ENCODE data around the gene RIC1.
"Not testable (repeated sequence)": the region's sequence is repeated elsewhere in the genome, so short reads cannot be mapped to it uniquely, and the experiment has no call there.

The RIC1 gene

DNA sequence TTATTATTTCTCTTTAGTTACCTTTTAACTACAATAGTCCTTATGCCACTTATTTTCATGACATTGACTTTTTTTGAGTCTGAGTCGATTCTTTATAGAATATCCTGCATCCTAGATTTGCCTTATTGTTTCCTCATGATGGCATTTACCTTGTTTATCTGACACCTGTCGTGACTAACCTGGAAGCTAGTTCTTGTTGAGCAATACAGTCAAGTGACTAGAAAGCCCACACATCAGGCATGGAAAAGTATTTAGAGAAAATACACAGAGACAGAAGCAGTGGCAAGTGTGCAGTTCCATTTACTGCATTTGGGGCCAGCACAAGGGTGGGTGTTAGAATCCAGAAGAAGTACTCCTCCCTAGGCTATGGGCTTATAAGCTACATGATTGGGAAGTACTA lies 106.2 kb downstream of the RIC1 start:
- FAIRE-seq: no peak

DNA sequence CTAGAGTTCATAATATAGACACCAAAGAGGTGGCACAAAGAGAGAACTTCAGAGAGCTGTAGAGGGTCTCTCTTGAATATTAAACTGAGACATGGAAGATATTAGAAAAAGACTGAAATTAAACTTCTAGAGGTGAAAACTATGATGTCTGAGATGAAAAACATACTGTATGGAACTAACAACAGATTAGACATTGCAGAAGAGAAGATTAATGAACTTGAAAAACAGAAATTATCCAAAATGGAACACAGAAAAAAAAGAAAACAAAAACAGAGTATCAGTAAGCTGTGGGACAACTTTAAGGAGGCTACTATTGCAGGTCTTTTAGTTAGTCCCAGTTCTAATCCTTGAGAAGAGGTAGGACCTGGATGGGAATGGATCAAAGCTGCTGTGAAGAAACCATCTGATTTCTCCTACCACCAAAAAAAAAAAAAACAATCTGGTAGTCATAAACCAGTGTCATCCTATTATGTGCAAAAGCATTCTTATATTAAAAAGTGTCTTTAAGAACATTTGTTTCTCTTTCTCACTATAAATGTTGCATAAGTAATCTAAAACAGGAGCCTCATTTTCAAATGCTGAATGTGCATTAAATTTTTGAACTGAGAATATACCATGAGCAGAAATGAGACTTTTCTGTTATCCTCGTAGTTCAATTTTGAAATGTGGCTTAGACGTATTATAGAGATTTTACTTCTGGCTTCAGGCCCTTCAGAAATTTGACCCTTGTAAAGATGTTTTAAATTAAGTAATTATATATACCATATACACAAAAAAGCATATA lies 107.8 kb downstream of the RIC1 start:
- FAIRE-seq: no peak

DNA sequence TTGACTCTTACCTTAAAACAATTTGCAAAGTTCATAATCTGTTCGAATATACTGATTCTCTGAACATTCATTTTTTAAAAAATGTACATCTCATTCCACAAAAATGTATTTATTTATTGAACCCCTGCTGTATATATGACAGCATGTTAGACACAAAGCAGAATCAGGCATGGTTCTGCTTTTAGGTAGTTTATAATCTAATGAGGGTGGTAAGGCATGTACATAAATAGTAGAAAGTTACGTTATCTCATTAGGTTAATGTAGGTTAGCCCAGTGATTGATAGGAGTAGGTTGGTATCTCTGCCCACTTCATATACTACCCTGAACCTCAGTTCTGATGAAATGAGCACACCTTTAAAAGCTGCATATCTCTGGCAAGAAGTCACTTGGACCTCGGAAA lies 114.2 kb downstream of the RIC1 start:
- FAIRE-seq: no peak

DNA sequence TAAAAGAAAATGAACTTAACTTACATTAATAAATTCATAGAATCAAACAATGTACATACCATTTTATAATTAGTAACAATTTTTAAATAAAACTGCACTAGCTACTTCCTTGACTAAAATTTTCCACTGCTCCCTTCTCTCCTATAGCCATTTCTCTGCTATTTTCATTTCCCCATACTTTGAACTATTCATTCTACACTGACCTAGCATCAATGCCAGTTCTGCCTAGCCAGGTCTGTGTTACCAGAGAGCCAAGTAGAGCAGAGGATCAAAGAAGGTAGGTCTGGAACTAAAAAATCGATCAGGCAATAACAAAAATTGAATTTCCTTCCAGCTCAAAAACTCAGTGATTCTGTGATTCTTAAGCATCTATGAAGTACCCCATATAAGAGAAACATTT lies 119.5 kb downstream of the RIC1 start:
- no peak for FAIRE-seq

DNA sequence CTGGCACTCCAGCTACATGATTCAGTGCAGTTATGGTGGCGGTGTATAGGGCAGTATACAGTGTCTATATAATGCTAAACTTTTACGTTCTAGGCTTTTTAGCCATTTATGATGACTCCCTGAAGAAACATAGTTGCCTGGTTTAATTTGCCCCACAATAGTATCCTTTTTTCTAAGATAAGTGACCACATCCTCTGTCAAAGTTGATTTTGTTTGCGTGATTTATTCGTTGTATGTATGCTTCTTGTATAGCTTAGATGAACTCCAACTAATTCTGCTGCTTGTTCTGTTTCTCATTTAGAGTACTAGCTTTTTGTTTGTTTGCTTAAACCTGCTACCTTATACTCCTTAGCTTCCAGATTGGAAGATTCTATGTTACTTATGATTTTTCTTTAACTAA lies 120.4 kb downstream of the RIC1 start:
- FAIRE-seq: no peak

DNA sequence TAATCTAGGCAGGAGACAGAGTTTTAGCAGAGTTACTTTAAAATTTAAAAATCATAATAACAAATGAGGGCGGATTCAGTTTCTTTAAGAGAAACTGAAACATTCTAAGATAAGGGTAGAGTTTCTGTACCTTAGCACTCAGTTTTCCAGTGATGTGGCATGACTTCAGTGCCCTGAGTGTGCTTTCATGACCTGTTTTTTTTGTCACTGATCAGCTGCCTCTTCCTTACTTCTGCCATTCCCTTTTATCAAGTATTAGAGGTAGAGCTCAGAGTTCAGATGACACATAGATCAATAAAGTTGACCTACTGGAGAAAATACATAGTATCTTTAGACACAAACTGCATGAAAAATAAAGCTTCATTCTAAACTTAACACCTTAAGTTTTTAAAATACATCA lies 121.7 kb downstream of the RIC1 start:
- FAIRE-seq: no peak

DNA sequence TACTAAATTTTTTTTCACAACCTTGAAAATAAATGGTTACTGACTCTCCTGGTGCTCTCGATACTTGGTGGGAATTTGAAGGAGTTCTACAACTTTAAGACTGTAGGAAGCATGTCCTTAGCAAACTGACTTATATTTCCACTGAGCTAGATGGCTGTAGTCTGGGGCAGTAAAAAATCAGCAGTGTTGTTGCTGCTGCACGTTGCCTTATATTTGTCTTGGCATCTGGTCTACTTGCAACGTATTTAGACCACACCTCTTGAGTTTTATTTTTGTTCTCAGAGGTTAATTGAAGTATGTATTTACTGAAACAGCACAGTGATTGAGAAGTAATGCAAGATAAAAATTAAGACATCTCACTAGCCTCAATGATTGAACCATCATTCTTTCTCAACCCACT lies 127.7 kb downstream of the RIC1 start:
- FAIRE-seq: no peak

DNA sequence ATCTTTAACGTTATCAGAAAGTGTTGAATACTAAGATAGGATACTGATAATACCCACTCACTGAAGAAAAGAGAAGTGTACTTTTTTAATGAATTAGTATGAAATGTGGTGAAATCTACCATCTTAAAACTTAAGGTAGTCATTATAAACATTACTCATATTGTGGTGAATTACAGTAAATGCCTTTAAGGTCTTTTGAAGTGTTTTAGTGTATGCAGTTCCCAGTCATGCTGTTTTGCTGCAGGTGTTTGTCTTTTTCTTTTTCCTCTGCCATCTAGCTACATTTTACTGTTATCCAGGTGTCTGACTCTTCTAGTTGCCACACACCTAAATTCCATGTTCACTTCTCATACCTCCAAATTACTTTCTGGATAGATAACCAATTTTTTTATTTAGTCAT lies 131.4 kb downstream of the RIC1 start:
- FAIRE-seq: no peak

DNA sequence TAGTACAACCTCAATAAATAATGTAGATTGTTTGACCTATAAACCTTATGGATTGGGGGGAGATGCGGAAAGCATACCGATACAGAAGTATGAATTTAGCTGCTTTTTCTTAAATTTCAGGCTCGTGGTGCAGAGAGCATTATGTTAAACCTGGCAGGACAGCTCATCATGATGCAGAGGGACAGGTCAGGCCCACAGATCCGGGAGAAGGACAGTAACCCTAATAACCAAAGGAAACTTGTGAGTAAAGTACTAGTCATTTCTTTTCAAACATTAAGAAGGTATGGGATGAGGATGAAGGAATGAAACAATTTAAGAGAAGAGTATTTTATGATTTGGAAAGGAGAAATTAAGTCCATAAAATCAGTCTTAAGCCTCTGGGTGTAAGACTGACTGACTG lies 133.5 kb downstream of the RIC1 start:
- no peak for FAIRE-seq

DNA sequence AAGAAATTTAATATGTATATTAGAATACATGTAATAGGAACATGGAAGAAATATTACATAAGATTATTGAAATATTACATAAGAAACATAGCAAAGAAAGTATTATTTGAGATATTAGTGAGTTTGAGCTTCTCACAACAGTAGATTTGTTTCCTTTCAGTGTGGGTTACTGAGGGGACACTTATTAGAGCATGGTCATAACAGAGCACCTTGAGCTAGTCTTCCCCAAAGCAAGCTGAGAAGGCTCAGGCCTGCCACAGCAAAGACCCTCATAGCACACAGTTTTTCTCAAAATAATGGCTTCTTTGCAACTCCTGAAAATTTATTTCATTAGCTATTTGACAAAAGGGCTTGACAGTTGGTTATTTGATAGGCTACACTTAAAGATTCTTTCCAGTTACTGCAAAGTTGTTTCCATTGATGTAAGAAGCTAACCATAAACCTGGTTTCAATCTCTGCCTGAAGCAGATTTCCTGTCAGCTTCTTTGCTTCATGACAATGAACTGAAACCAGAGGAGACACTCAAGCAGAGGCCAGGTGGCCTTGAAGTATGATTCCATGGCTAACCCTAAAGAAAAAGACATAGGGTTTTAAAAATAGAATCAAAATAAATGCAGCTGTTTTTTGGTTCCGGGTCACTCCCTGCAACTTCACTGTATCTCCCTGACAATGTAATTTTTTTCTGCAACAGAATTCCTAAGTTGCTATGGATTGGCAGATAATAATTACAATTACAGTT lies 135.4 kb downstream of the RIC1 start:
- FAIRE-seq: no peak

DNA sequence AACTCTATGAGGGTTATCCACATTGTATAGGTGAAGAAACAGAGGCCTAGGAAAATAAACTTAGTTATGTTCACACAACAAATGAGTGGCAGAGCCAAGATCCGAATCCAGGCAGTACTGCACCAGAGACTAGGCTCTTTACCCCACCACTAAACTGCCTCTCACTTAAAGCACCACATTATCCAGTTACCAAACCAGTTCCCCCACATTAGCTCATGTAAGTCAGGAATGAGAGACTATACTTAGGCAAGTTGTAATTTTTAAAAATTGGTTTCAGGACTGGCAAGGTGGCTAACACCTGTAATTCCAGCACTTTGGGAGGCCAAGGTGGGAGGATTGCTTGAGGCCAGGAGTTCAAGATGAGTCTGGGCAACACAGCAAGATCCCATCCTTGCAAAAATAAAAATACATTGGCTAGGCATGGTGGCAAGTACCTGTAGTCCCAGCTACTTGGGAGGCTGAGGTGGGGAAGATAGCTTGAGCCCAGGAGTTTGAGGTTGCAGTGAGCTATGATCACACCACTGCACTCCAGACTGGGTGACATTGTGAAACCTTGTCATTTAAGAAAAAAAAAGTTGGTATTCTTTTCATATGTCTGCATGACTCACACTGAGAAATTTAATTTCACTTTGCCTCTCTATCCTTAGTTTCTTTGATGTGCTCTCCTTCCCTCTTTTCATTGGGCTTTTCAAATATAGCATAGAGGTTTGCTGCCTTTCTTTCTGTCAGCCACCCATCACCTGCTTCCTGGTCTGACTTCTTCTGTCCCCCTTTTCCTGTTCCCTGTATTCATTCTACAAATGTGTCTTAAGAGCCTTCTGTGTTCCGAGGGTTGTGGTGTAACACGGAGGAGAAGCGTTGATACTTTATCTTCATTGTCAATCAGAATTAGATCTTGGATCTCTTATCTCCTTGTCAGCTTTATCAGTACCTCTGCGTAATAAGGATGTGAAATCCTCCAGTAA lies 139.3 kb downstream of the RIC1 start:
- no peak for FAIRE-seq

DNA sequence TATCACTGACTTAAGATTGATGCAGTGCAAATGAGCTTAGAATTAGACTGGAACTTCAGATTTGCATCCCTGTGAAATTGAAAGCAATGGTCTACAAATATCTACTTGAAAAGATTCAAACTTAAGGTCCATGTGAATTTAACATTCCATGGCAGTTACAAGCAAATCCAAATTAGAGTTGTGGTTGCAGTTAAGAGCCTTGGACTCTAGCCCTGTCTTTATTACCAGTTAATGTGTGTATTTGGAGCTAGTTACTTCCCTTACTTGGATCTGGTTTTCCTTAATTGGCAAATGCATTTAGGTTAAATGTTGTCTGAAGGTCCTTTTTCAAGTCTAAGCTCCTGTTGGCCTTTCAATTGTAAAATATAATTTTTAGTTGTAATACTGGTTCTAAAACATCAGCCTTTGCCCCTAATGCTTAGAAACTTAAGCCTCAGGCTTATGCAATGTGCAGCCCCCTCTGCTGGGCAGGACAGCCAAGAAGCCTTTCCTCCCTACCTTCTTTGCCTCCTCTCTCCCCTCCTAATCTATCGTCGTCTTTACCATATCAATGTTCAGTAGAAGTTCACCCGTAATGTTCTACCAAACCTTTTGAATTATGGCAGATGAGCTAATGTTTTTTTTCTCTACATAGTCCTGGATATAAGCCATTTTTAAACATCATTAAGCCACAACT lies 144.6 kb downstream of the RIC1 start:
- FAIRE-seq: no peak

DNA sequence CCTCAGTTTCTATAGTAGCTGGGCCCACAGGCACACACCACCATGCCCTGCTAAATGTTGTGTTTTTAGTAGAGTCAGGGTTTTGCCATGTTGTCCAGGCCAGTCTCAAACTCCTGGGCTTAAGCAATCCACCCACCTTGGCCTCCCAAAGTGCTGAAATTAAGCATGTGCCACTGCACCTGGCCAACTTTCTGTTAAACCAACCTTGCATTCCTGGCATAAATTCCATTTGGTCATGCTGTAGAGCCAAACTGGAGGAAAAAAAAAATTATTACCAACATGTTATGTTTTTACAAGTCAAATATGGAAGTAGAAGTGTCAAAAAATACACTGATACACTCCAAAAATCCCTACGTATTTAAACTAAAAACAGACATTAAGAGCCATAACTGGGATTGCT lies 149.9 kb downstream of the RIC1 start:
- FAIRE-seq: no peak

DNA sequence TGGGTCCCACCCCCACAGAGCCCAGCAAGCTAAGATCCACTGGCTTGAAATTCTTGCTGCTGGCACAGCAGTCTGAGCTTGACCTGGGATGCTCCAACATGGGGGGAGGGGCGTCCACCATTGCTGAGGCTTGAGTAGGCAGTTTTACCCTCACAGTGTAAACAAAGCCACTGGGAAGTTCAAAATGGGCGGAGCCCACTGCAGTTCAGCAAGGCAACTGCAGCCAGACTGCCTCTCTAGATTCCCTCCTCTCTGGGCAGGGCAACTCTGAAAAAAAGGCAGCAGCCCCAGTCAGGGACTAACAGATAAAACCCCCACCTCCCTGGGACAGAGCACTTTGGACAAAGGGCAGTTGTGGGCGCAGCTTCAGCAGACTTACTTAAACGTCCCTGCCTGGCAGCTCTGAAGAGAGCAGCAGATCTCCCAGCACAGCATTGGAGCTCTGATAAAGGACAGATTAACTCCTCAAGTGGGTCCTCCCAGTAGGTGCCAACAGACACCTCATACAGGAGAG lies 150.9 kb downstream of the RIC1 start:
- not testable (repeated sequence) for FAIRE-seq

DNA sequence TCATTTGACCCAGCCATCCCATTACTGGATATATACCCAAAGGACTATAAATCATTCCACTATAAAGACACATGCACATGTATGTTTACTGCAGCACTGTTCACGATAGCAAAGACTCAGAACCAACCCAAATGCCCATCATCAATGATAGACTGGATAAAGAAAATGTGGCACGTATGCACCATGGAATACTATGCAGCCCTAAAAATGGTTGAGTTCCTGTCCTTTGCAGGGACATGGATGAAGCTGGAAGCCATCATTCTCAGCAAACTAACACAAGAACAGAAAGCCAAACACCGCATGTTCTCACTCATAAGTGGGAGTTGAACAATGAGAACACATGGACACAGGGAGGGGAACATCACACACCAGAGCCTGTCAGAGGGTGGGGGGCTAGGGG lies 154.5 kb downstream of the RIC1 start:
- FAIRE-seq: not testable (repeated sequence)

DNA sequence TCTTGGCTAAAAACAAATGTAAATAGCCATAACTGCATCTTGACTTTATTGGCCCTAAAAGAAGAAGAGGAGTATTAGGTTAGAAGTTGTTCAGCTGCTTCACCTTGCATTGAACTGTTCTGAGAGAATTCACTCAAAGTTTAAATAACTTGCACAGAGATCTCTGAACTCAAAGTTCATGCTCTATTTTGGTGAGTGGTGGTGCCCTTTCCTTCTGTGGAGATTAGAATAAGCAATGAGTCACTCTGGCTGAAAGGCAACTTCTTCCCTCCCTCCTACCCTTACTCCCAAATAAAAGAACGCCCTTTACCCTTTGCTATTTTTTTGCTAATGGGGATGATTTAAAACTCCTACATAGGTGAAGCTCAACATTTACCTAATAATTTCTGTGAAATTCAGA lies 155.1 kb downstream of the RIC1 start:
- FAIRE-seq: no peak

DNA sequence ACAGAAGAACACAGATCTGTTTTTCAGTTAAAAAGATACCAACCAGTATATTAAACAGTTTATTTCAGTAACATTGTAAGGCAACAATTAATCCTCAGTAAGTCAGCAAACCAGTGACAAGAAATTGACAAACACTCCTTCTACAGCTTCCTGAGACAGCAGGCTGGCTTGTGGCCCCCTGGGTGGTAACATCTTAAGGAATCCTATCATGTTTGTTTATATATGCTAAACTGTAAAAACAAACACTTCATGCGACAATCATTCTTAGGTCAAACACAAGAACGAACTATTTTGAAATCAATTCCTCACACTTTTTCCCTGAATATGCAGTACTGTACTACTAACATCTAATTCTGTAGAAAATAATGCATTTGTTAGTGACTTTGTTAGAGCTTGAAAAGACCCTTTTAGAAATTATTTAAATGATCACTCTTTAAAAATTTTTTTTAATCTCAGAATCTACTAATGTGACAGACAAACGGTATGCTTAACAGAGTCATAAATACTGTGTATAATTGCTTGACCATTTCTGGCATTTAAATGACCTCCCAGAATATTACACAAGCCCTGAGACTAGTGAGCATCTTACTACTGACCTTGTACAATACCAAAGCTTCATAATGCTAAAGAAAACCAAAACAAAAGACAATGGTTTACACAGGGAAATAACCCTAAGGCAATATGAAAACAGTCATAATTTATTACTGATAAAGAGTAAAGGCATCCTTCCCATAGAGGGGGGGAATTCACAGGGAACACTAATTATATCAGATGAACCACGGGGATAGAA lies 155.8 kb downstream of the RIC1 start:
- no peak for FAIRE-seq

DNA sequence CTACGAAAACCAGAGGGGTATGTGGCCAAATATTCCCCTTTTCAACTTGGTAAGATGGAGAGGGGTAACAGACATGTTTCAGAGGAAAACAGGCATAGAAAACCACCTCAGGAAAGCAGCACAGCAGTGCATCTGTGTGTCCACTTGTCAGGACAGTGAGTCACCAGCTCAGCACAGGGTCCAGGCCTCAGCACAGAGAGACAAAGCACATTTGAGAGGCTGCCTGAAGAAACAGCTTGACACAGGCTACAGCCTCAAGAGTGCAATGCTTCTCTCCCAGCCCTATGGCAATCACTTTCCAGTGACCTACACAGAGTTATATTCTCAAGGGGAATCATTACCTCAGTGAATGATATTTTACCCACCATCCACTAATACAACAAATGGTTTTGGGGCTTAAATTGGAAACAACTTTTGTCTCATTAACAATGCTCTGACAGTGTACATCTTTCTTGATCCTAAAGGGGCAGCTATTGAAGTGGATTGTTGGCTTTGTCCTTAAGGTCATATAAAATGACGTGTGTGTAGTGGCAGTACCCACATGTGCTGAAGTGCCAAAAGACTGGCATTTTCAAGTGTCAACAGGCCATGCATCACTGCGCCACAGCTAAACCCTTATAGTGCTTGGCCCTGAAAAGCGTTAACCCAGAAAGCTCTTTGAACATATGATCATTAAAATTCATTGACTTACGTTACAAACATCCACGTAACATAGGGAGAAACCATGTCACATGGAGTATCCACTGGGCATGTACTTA lies 157.6 kb downstream of the RIC1 start:
- no peak for FAIRE-seq

DNA sequence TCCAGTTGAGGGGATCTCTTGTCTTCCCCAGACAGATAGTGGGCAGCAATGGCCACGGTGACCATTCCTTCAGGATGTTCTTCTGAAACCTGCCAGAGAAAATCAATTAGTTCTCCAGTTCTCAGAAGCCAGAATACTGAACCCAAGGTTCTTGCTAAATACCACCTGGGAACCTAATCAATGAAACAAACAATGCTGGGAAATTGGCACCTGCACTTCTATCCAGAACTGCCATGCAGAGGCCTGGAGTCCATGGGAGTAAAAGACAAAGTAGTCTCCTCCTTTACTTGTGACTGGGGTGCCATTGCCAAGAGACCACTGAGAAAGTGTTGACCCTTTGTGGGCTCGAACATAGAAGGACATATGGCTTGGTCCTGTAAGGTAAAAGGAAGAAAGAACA lies 158.3 kb downstream of the RIC1 start:
- FAIRE-seq: no peak

DNA sequence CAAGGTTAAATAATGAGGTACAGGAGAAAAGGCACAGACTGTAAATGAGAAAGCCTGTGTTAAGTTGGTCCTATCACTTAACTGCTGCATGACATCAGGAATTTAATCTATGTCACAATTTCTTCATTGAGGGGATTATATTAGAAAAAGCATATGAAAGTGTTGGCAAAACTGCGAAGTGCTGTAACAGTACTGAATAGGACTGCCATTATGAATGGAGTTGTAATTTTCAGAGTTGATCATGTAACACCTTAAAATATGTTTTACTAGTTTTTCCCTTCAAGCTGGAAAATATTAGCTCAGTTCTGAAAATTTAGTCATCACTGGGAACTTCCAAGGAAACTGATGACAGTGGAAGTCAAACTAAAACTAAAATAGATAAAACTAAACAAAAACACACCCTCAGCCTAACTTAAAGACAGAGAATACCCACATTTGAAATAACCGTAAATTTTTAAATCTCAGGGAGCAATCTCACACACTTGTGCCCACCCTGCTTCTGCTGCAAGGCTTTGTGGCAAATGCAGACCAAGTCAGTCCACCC lies 158.9 kb downstream of the RIC1 start:
- FAIRE-seq: no peak

DNA sequence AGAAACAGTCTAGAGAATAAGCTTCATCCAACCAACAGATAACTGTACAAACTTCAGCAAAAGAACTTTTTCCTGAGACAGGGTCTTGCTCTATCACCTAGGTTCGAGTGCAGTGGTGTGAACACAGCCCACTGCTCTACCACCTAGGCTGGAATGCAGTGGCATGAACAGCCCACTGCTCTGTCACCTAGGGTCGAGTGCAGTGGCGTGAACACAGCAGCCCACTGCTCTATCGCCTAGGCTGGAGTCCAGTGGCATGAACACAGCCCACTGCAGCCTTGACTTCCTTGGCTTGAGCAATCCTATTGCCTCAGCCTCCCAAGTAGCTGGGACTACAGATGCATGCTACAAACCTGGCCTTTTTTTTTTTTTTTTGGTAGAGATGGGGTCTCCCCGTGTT lies 160.6 kb downstream of the RIC1 start:
- no peak for FAIRE-seq
